Measurements from ENCODE around the gene TMEM51. TPM values are rescaled to one million over a fixed set of nuclear protein-coding genes. Genes with fewer than 3 reads are reported as not detected.

Gene TMEM51
- total RNA-seq, 2 donors from 2014 or later = not detected

- ATAC-seq = no peak
- H3K27ac Mint-ChIP-seq = no peak overlapping the region
Measured at GRCh38 chr1:15207829-15208429, 54.4 kb downstream of the TMEM51 start.

GRCh38 chr1:15210651-15211375, 57.3 kb downstream of the TMEM51 start:
- Mint-ChIP-seq H3K36me3 (no peaks in the 10 kb centered on the region), H3K27me3 (peaks cover 5 to 6% of the 10 kb centered on the region in 2 donors), H3K4me1 (ENCODE audit: low read depth in 2 of 2) (no peaks in the 10 kb centered on the region), H3K27ac (no peak overlapping the region), H3K9me3 (no peaks in the 10 kb centered on the region), H3K4me3 (no peak overlapping the region)
- no peak for DNase-seq (ENCODE audit: low spot score)
- no peak for ATAC-seq

More at GRCh38 chr1:15207829-15208429, 54.4 kb downstream of the TMEM51 start:
- H3K9me3 Mint-ChIP-seq = no peaks in the 10 kb centered on the region
- no peaks in the 10 kb centered on the region for H3K4me1 Mint-ChIP-seq (ENCODE audit: low read depth in 2 of 2)
- no peak for DNase-seq (ENCODE audit: low spot score)
- no peak overlapping the region for H3K4me3 Mint-ChIP-seq
- no peaks in the 10 kb centered on the region for H3K36me3 Mint-ChIP-seq
- H3K27me3 Mint-ChIP-seq = peaks cover 5 to 6% of the 10 kb centered on the region in 2 donors

GRCh38 chr1:15211424-15211823, 57.9 kb downstream of the TMEM51 start:
- H3K36me3 Mint-ChIP-seq = no peaks in the 10 kb centered on the region
- no peaks in the 10 kb centered on the region for H3K9me3 Mint-ChIP-seq
- no peak overlapping the region for H3K27ac Mint-ChIP-seq
- H3K4me3 Mint-ChIP-seq = no peak overlapping the region
- DNase-seq (ENCODE audit: low spot score) = no peak
- H3K4me1 Mint-ChIP-seq (ENCODE audit: low read depth in 2 of 2) = no peaks in the 10 kb centered on the region
- no peak for ATAC-seq
- H3K27me3 Mint-ChIP-seq = peaks cover 5 to 6% of the 10 kb centered on the region in 2 donors

- Mint-ChIP-seq H3K27ac (no peak overlapping the region), H3K4me3 (no peak overlapping the region), H3K4me1 (ENCODE audit: low read depth in 2 of 2) (peaks cover 0 to 1% of the 10 kb centered on the region in 2 donors), H3K36me3 (no peaks in the 10 kb centered on the region), H3K27me3 (peaks cover 5 to 6% of the 10 kb centered on the region in 2 donors), H3K9me3 (no peaks in the 10 kb centered on the region)
- ATAC-seq = no peak
- no peak for DNase-seq (ENCODE audit: low spot score)
Measured at GRCh38 chr1:15212216-15212953, 58.8 kb downstream of the TMEM51 start.

- Mint-ChIP-seq H3K4me3 (no peak overlapping the region), H3K27ac (no peak overlapping the region), H3K27me3 (peaks cover 4 to 5% of the 10 kb centered on the region in 2 donors), H3K9me3 (no peaks in the 10 kb centered on the region), H3K4me1 (ENCODE audit: low read depth in 2 of 2) (peaks cover 5 to 7% of the 10 kb centered on the region in 2 donors), H3K36me3 (no peaks in the 10 kb centered on the region)
- peak in 1 of 2 donors; percentile 36 for ATAC-seq
- no peak for DNase-seq (ENCODE audit: low spot score)
Measured at GRCh38 chr1:15212954-15213291, 59.4 kb downstream of the TMEM51 start.

GRCh38 chr1:15213341-15213821, 59.8 kb downstream of the TMEM51 start:
- ATAC-seq (no peak), DNase-seq (ENCODE audit: low spot score) (no peak)
- Mint-ChIP-seq H3K9me3 (no peaks in the 10 kb centered on the region), H3K27me3 (peaks cover 3 to 5% of the 10 kb centered on the region in 2 donors), H3K4me3 (no peak overlapping the region), H3K4me1 (ENCODE audit: low read depth in 2 of 2) (peaks cover 10% of the 10 kb centered on the region in 2 donors), H3K36me3 (no peaks in the 10 kb centered on the region), H3K27ac (no peak overlapping the region)

GRCh38 chr1:15214527-15214926, 61.0 kb downstream of the TMEM51 start:
- Mint-ChIP-seq H3K27ac (peak overlapping the region in 1 of 2 donors; percentile 39), H3K36me3 (no peaks in the 10 kb centered on the region), H3K4me1 (ENCODE audit: low read depth in 2 of 2) (peaks cover 19 to 21% of the 10 kb centered on the region in 2 donors), H3K27me3 (peaks cover 3 to 5% of the 10 kb centered on the region in 2 donors), H3K9me3 (no peaks in the 10 kb centered on the region), H3K4me3 (no peak overlapping the region)
- no peak for DNase-seq (ENCODE audit: low spot score)
- ATAC-seq = no peak

- DNase-seq (ENCODE audit: low spot score) (no peak), ATAC-seq (no peak)
- no peak overlapping the region for H3K4me3 Mint-ChIP-seq
- H3K9me3 Mint-ChIP-seq = no peaks in the 10 kb centered on the region
- H3K4me1 Mint-ChIP-seq (ENCODE audit: low read depth in 2 of 2) = peaks cover 19 to 22% of the 10 kb centered on the region in 2 donors
- peaks cover 3 to 5% of the 10 kb centered on the region in 2 donors for H3K27me3 Mint-ChIP-seq
- no peaks in the 10 kb centered on the region for H3K36me3 Mint-ChIP-seq
- no peak overlapping the region for H3K27ac Mint-ChIP-seq
Measured at GRCh38 chr1:15215116-15215515, 61.6 kb downstream of the TMEM51 start.

GRCh38 chr1:15217654-15218053, 64.1 kb downstream of the TMEM51 start:
- peaks cover 2 to 7% of the 10 kb centered on the region in 2 donors for H3K27me3 Mint-ChIP-seq
- peaks cover 19 to 24% of the 10 kb centered on the region in 2 donors for H3K4me1 Mint-ChIP-seq (ENCODE audit: low read depth in 2 of 2)
- ATAC-seq (no peak), DNase-seq (ENCODE audit: low spot score) (no peak)
- H3K4me3 Mint-ChIP-seq = no peak overlapping the region
- no peaks in the 10 kb centered on the region for H3K9me3 Mint-ChIP-seq
- peak overlapping the region in 1 of 2 donors; percentile 47 for H3K27ac Mint-ChIP-seq
- H3K36me3 Mint-ChIP-seq = no peaks in the 10 kb centered on the region

GRCh38 chr1:15218287-15219279, 65.0 kb downstream of the TMEM51 start:
- Mint-ChIP-seq H3K4me1 (ENCODE audit: low read depth in 2 of 2) (peaks cover 19 to 24% of the 10 kb centered on the region in 2 donors), H3K27ac (peak overlapping the region in 1 of 2 donors; percentile 65), H3K9me3 (no peaks in the 10 kb centered on the region), H3K4me3 (peak overlapping the region; percentile 25), H3K27me3 (peaks cover 0 to 6% of the 10 kb centered on the region in 2 donors), H3K36me3 (no peaks in the 10 kb centered on the region)
- ATAC-seq = peak; percentile 58 to 64
- no peak for DNase-seq (ENCODE audit: low spot score)

- no peaks in the 10 kb centered on the region for H3K36me3 Mint-ChIP-seq
- no peak overlapping the region for H3K4me3 Mint-ChIP-seq
- peak overlapping the region in 1 of 2 donors; percentile 65 for H3K27ac Mint-ChIP-seq
- peaks cover 0 to 6% of the 10 kb centered on the region in 2 donors for H3K27me3 Mint-ChIP-seq
- peaks cover 19 to 24% of the 10 kb centered on the region in 2 donors for H3K4me1 Mint-ChIP-seq (ENCODE audit: low read depth in 2 of 2)
- no peaks in the 10 kb centered on the region for H3K9me3 Mint-ChIP-seq
- no peak for DNase-seq (ENCODE audit: low spot score)
- ATAC-seq = peak in 1 of 2 donors; percentile 39
Measured at GRCh38 chr1:15219280-15220023, 65.9 kb downstream of the TMEM51 start.

GRCh38 chr1:15220024-15220392, 66.5 kb downstream of the TMEM51 start:
- H3K4me1 Mint-ChIP-seq (ENCODE audit: low read depth in 2 of 2) = peaks cover 19 to 27% of the 10 kb centered on the region in 2 donors
- H3K4me3 Mint-ChIP-seq = no peak overlapping the region
- DNase-seq (ENCODE audit: low spot score) (no peak), ATAC-seq (no peak)
- H3K27me3 Mint-ChIP-seq = peaks cover 0 to 6% of the 10 kb centered on the region in 2 donors
- H3K36me3 Mint-ChIP-seq = no peaks in the 10 kb centered on the region
- H3K27ac Mint-ChIP-seq = no peak overlapping the region
- no peaks in the 10 kb centered on the region for H3K9me3 Mint-ChIP-seq

All from natural killer cell treated with Interleukin-12 subunit alpha and Interleukin-12 subunit beta and Interleukin-15 and Interleukin-18, amount 100 ng/mL, for 72 hours (primary cell).